Measurements from ENCODE around the gene ZNF692.

The ZNF692 gene

GRCh38 chr1:248828845-248829244 is 30.0 kb downstream of the ZNF692 start:
- Histone ChIP-seq H3K36me3 (ENCODE audit: control insufficient read depth, insufficient read depth, low read length) (no peaks in the 10 kb centered on the region), H3K27me3 (ENCODE audit: control insufficient read depth, insufficient read depth, low read length) (no peaks in the 10 kb centered on the region), H3K4me1 (ENCODE audit: control insufficient read depth, insufficient read depth, low read length) (no peaks in the 10 kb centered on the region), H3K9ac (ENCODE audit: low read depth, low read length) (no peak overlapping the region), H3K9me3 (ENCODE audit: control insufficient read depth, insufficient read depth, low read length) (no peaks in the 10 kb centered on the region), H3K4me3 (ENCODE audit: low read depth, low read length) (no peak overlapping the region)

GRCh38 chr1:248825909-248826760 is 32.8 kb downstream of the ZNF692 start, which contains the start of gene SH3BP5L:
Gene SH3BP5L, minus strand, starts transcription at chr1:248825915. Its CDS starts 980 bp downstream, at chr1:248824935.
- H3K4me3 ChIP-seq (ENCODE audit: low read depth, low read length) = peak within 1 kb of the TSS; percentile 86
- no peaks in the 10 kb centered on the region for H3K36me3 ChIP-seq (ENCODE audit: control insufficient read depth, insufficient read depth, low read length)
- no peaks in the 10 kb centered on the region for H3K9me3 ChIP-seq (ENCODE audit: control insufficient read depth, insufficient read depth, low read length)
- no peaks in the 10 kb centered on the region for H3K4me1 ChIP-seq (ENCODE audit: control insufficient read depth, insufficient read depth, low read length)
- H3K27me3 ChIP-seq (ENCODE audit: control insufficient read depth, insufficient read depth, low read length) = no peaks in the 10 kb centered on the region
- H3K9ac ChIP-seq (ENCODE audit: low read depth, low read length) = peak within 1 kb of the TSS; percentile 95

GRCh38 chr1:248825573-248825908 is 33.3 kb downstream of the ZNF692 start:
- no peaks in the 10 kb centered on the region for H3K36me3 ChIP-seq (ENCODE audit: control insufficient read depth, insufficient read depth, low read length)
- H3K4me3 ChIP-seq (ENCODE audit: low read depth, low read length) = peak overlapping the region; percentile 86
- H3K9ac ChIP-seq (ENCODE audit: low read depth, low read length) = peak overlapping the region; percentile 55
- H3K27me3 ChIP-seq (ENCODE audit: control insufficient read depth, insufficient read depth, low read length) = no peaks in the 10 kb centered on the region
- no peaks in the 10 kb centered on the region for H3K4me1 ChIP-seq (ENCODE audit: control insufficient read depth, insufficient read depth, low read length)
- no peaks in the 10 kb centered on the region for H3K9me3 ChIP-seq (ENCODE audit: control insufficient read depth, insufficient read depth, low read length)

- H3K27me3 ChIP-seq (ENCODE audit: control insufficient read depth, insufficient read depth, low read length) = no peaks in the 10 kb centered on the region
- H3K4me1 ChIP-seq (ENCODE audit: control insufficient read depth, insufficient read depth, low read length) = no peaks in the 10 kb centered on the region
- peak overlapping the region; percentile 55 for H3K9ac ChIP-seq (ENCODE audit: low read depth, low read length)
- H3K9me3 ChIP-seq (ENCODE audit: control insufficient read depth, insufficient read depth, low read length) = no peaks in the 10 kb centered on the region
- no peaks in the 10 kb centered on the region for H3K36me3 ChIP-seq (ENCODE audit: control insufficient read depth, insufficient read depth, low read length)
- peak overlapping the region; percentile 86 for H3K4me3 ChIP-seq (ENCODE audit: low read depth, low read length)
Observed at GRCh38 chr1:248825136-248825535, 33.7 kb downstream of the ZNF692 start.

GRCh38 chr1:248824701-248825100 is 34.2 kb downstream of the ZNF692 start:
- H3K9me3 ChIP-seq (ENCODE audit: control insufficient read depth, insufficient read depth, low read length) = no peaks in the 10 kb centered on the region
- H3K4me3 ChIP-seq (ENCODE audit: low read depth, low read length) = peak overlapping the region; percentile 86
- no peaks in the 10 kb centered on the region for H3K4me1 ChIP-seq (ENCODE audit: control insufficient read depth, insufficient read depth, low read length)
- H3K27me3 ChIP-seq (ENCODE audit: control insufficient read depth, insufficient read depth, low read length) = no peaks in the 10 kb centered on the region
- H3K9ac ChIP-seq (ENCODE audit: low read depth, low read length) = peak overlapping the region; percentile 55
- H3K36me3 ChIP-seq (ENCODE audit: control insufficient read depth, insufficient read depth, low read length) = no peaks in the 10 kb centered on the region

- peaks cover 1% of the 10 kb centered on the region for H3K4me1 ChIP-seq (ENCODE audit: control insufficient read depth, insufficient read depth, low read length)
- no peak overlapping the region for H3K4me3 ChIP-seq (ENCODE audit: low read depth, low read length)
- H3K27me3 ChIP-seq (ENCODE audit: control insufficient read depth, insufficient read depth, low read length) = no peaks in the 10 kb centered on the region
- H3K9ac ChIP-seq (ENCODE audit: low read depth, low read length) = no peak overlapping the region
- no peaks in the 10 kb centered on the region for H3K9me3 ChIP-seq (ENCODE audit: control insufficient read depth, insufficient read depth, low read length)
- no peaks in the 10 kb centered on the region for H3K36me3 ChIP-seq (ENCODE audit: control insufficient read depth, insufficient read depth, low read length)
Observed at GRCh38 chr1:248824301-248824700, 34.6 kb downstream of the ZNF692 start.

- Histone ChIP-seq H3K36me3 (ENCODE audit: control insufficient read depth, insufficient read depth, low read length) (peaks cover 2% of the 10 kb centered on the region), H3K4me1 (ENCODE audit: control insufficient read depth, insufficient read depth, low read length) (peaks cover 4% of the 10 kb centered on the region), H3K9ac (ENCODE audit: low read depth, low read length) (no peak overlapping the region), H3K9me3 (ENCODE audit: control insufficient read depth, insufficient read depth, low read length) (no peaks in the 10 kb centered on the region), H3K4me3 (ENCODE audit: low read depth, low read length) (no peak overlapping the region), H3K27me3 (ENCODE audit: control insufficient read depth, insufficient read depth, low read length) (no peaks in the 10 kb centered on the region)
Observed at GRCh38 chr1:248823517-248824001, 35.3 kb downstream of the ZNF692 start.

- peaks cover 4% of the 10 kb centered on the region for H3K4me1 ChIP-seq (ENCODE audit: control insufficient read depth, insufficient read depth, low read length)
- no peaks in the 10 kb centered on the region for H3K9me3 ChIP-seq (ENCODE audit: control insufficient read depth, insufficient read depth, low read length)
- H3K9ac ChIP-seq (ENCODE audit: low read depth, low read length) = no peak overlapping the region
Observed at GRCh38 chr1:248822148-248823032, 36.5 kb downstream of the ZNF692 start.

GRCh38 chr1:248821641-248822040 is 37.2 kb downstream of the ZNF692 start:
- no peak overlapping the region for H3K4me3 ChIP-seq (ENCODE audit: low read depth, low read length)
- H3K9me3 ChIP-seq (ENCODE audit: control insufficient read depth, insufficient read depth, low read length) = no peaks in the 10 kb centered on the region
- peaks cover 4% of the 10 kb centered on the region for H3K4me1 ChIP-seq (ENCODE audit: control insufficient read depth, insufficient read depth, low read length)
- no peak overlapping the region for H3K9ac ChIP-seq (ENCODE audit: low read depth, low read length)
- no peaks in the 10 kb centered on the region for H3K27me3 ChIP-seq (ENCODE audit: control insufficient read depth, insufficient read depth, low read length)
- peaks cover 2% of the 10 kb centered on the region for H3K36me3 ChIP-seq (ENCODE audit: control insufficient read depth, insufficient read depth, low read length)

More at GRCh38 chr1:248822148-248823032, 36.5 kb downstream of the ZNF692 start:
- Histone ChIP-seq H3K36me3 (ENCODE audit: control insufficient read depth, insufficient read depth, low read length) (peaks cover 2% of the 10 kb centered on the region), H3K27me3 (ENCODE audit: control insufficient read depth, insufficient read depth, low read length) (no peaks in the 10 kb centered on the region), H3K4me3 (ENCODE audit: low read depth, low read length) (no peak overlapping the region)

- peaks cover 6% of the 10 kb centered on the region for H3K36me3 ChIP-seq (ENCODE audit: control insufficient read depth, insufficient read depth, low read length)
- no peaks in the 10 kb centered on the region for H3K27me3 ChIP-seq (ENCODE audit: control insufficient read depth, insufficient read depth, low read length)
- peaks cover 4% of the 10 kb centered on the region for H3K4me1 ChIP-seq (ENCODE audit: control insufficient read depth, insufficient read depth, low read length)
- H3K4me3 ChIP-seq (ENCODE audit: low read depth, low read length) = no peak overlapping the region
- H3K9me3 ChIP-seq (ENCODE audit: control insufficient read depth, insufficient read depth, low read length) = no peaks in the 10 kb centered on the region
- no peak overlapping the region for H3K9ac ChIP-seq (ENCODE audit: low read depth, low read length)
Observed at GRCh38 chr1:248821101-248821500, 37.8 kb downstream of the ZNF692 start.

GRCh38 chr1:248820041-248820585 is 38.8 kb downstream of the ZNF692 start:
- Histone ChIP-seq H3K4me1 (ENCODE audit: control insufficient read depth, insufficient read depth, low read length) (peaks cover 6% of the 10 kb centered on the region), H3K4me3 (ENCODE audit: low read depth, low read length) (no peak overlapping the region), H3K27me3 (ENCODE audit: control insufficient read depth, insufficient read depth, low read length) (no peaks in the 10 kb centered on the region), H3K36me3 (ENCODE audit: control insufficient read depth, insufficient read depth, low read length) (peaks cover 7% of the 10 kb centered on the region), H3K9me3 (ENCODE audit: control insufficient read depth, insufficient read depth, low read length) (no peaks in the 10 kb centered on the region), H3K9ac (ENCODE audit: low read depth, low read length) (no peak overlapping the region)
